Measurements from ENCODE around the gene VGLL4.

DNA sequence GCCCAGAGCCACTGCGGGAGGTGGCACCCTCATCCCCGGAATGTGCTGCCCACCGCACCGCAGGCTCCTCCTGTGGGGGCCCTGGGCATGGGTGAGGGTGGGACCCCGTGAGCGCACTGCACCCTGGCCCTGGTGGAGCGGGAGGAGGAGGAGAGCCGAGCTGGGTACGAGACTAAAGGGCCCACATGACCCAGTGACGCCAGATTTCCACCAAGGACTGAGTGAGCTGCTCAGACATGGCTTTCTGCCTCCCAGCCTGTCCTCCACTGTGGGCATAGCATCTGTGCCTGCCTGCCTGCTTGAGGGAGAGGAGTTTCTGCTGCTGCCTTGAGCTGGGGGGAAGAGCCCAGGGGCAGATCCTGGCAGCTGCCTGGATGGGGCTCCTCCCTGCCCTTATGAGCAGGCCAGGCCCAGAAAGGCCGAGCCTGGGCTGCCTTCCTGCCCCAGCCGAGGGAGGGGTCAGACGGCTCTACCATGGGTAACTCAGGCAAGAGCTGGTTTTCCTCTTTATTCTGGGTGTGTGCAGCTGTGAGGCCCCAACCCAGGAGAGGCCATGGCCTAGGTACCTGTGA, 88.4 kb downstream of the VGLL4 start:
- TF ChIP-seq, protein P1, sequence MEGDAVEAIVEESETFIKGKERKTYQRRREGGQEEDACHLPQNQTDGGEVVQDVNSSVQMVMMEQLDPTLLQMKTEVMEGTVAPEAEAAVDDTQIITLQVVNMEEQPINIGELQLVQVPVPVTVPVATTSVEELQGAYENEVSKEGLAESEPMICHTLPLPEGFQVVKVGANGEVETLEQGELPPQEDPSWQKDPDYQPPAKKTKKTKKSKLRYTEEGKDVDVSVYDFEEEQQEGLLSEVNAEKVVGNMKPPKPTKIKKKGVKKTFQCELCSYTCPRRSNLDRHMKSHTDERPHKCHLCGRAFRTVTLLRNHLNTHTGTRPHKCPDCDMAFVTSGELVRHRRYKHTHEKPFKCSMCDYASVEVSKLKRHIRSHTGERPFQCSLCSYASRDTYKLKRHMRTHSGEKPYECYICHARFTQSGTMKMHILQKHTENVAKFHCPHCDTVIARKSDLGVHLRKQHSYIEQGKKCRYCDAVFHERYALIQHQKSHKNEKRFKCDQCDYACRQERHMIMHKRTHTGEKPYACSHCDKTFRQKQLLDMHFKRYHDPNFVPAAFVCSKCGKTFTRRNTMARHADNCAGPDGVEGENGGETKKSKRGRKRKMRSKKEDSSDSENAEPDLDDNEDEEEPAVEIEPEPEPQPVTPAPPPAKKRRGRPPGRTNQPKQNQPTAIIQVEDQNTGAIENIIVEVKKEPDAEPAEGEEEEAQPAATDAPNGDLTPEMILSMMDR (IDR thresholded peaks at IDR 0.05; ENCODE audit: insufficient read depth, low read length, poor library complexity, severe bottlenecking), result no peak
- no peak for TF ChIP-seq EZH2phosphoT487 (conservative IDR thresholded peaks at IDR 0.05; ENCODE audit: low read length)
